ENCODE measurements around the gene PRKN.

Gene PRKN

GRCh38 chr6:161598896-161599295 lies 1128.7 kb downstream of the PRKN start:
- Histone ChIP-seq H3K9me3 (ENCODE audit: control insufficient read depth, low read length) (no peaks in the 10 kb centered on the region), H3K4me1 (ENCODE audit: control insufficient read depth, insufficient read depth, low read length, poor library complexity, severe bottlenecking) (no peaks in the 10 kb centered on the region), H3K36me3 (ENCODE audit: control insufficient read depth, insufficient read depth, low read length) (no peaks in the 10 kb centered on the region), H3K27ac (ENCODE audit: insufficient read depth, low read length, poor library complexity, severe bottlenecking) (no peak overlapping the region), H3K27me3 (replicated peaks; ENCODE audit: control insufficient read depth, insufficient read depth, low read length, poor library complexity, severe bottlenecking) (no peaks in the 10 kb centered on the region), H3K4me3 (ENCODE audit: insufficient read depth, low read depth, low read length, poor library complexity, severe bottlenecking) (no peak overlapping the region)
- no peak for DNase-seq

- Histone ChIP-seq H3K27ac (ENCODE audit: insufficient read depth, low read length, poor library complexity, severe bottlenecking) (no peak overlapping the region), H3K27me3 (replicated peaks; ENCODE audit: control insufficient read depth, insufficient read depth, low read length, poor library complexity, severe bottlenecking) (no peaks in the 10 kb centered on the region)
Observed at GRCh38 chr6:161596807-161597520, 1130.6 kb downstream of the PRKN start.

GRCh38 chr6:161594412-161594811 lies 1133.2 kb downstream of the PRKN start:
- Histone ChIP-seq H3K9me3 (ENCODE audit: control insufficient read depth, low read length) (no peaks in the 10 kb centered on the region), H3K4me1 (ENCODE audit: control insufficient read depth, insufficient read depth, low read length, poor library complexity, severe bottlenecking) (no peaks in the 10 kb centered on the region), H3K27me3 (replicated peaks; ENCODE audit: control insufficient read depth, insufficient read depth, low read length, poor library complexity, severe bottlenecking) (no peaks in the 10 kb centered on the region), H3K4me3 (ENCODE audit: insufficient read depth, low read depth, low read length, poor library complexity, severe bottlenecking) (no peak overlapping the region), H3K36me3 (ENCODE audit: control insufficient read depth, insufficient read depth, low read length) (no peaks in the 10 kb centered on the region), H3K27ac (ENCODE audit: insufficient read depth, low read length, poor library complexity, severe bottlenecking) (no peak overlapping the region)
- DNase-seq: no peak

More at GRCh38 chr6:161596807-161597520, 1130.6 kb downstream of the PRKN start:
- H3K4me3 ChIP-seq (ENCODE audit: insufficient read depth, low read depth, low read length, poor library complexity, severe bottlenecking): no peak overlapping the region
- H3K9me3 ChIP-seq (ENCODE audit: control insufficient read depth, low read length): no peaks in the 10 kb centered on the region
- H3K36me3 ChIP-seq (ENCODE audit: control insufficient read depth, insufficient read depth, low read length): no peaks in the 10 kb centered on the region
- no peaks in the 10 kb centered on the region for H3K4me1 ChIP-seq (ENCODE audit: control insufficient read depth, insufficient read depth, low read length, poor library complexity, severe bottlenecking)
- no peak for DNase-seq

- Histone ChIP-seq H3K4me1 (ENCODE audit: control insufficient read depth, insufficient read depth, low read length, poor library complexity, severe bottlenecking) (no peaks in the 10 kb centered on the region), H3K4me3 (ENCODE audit: insufficient read depth, low read depth, low read length, poor library complexity, severe bottlenecking) (no peak overlapping the region), H3K27me3 (replicated peaks; ENCODE audit: control insufficient read depth, insufficient read depth, low read length, poor library complexity, severe bottlenecking) (no peaks in the 10 kb centered on the region), H3K27ac (ENCODE audit: insufficient read depth, low read length, poor library complexity, severe bottlenecking) (no peak overlapping the region), H3K36me3 (ENCODE audit: control insufficient read depth, insufficient read depth, low read length) (no peaks in the 10 kb centered on the region), H3K9me3 (ENCODE audit: control insufficient read depth, low read length) (no peaks in the 10 kb centered on the region)
- DNase-seq: no peak
Observed at GRCh38 chr6:161590961-161591627, 1136.5 kb downstream of the PRKN start.

- no peak for DNase-seq
- Histone ChIP-seq H3K4me3 (ENCODE audit: insufficient read depth, low read depth, low read length, poor library complexity, severe bottlenecking) (no peak overlapping the region), H3K36me3 (ENCODE audit: control insufficient read depth, insufficient read depth, low read length) (no peaks in the 10 kb centered on the region), H3K9me3 (ENCODE audit: control insufficient read depth, low read length) (no peaks in the 10 kb centered on the region), H3K27ac (ENCODE audit: insufficient read depth, low read length, poor library complexity, severe bottlenecking) (no peak overlapping the region), H3K27me3 (replicated peaks; ENCODE audit: control insufficient read depth, insufficient read depth, low read length, poor library complexity, severe bottlenecking) (no peaks in the 10 kb centered on the region), H3K4me1 (ENCODE audit: control insufficient read depth, insufficient read depth, low read length, poor library complexity, severe bottlenecking) (no peaks in the 10 kb centered on the region)
Observed at GRCh38 chr6:161586887-161587286, 1140.7 kb downstream of the PRKN start.

- Histone ChIP-seq H3K9me3 (ENCODE audit: control insufficient read depth, low read length) (no peaks in the 10 kb centered on the region), H3K27me3 (replicated peaks; ENCODE audit: control insufficient read depth, insufficient read depth, low read length, poor library complexity, severe bottlenecking) (no peaks in the 10 kb centered on the region), H3K36me3 (ENCODE audit: control insufficient read depth, insufficient read depth, low read length) (no peaks in the 10 kb centered on the region), H3K27ac (ENCODE audit: insufficient read depth, low read length, poor library complexity, severe bottlenecking) (no peak overlapping the region), H3K4me3 (ENCODE audit: insufficient read depth, low read depth, low read length, poor library complexity, severe bottlenecking) (no peak overlapping the region), H3K4me1 (ENCODE audit: control insufficient read depth, insufficient read depth, low read length, poor library complexity, severe bottlenecking) (no peaks in the 10 kb centered on the region)
- no peak for DNase-seq
Observed at GRCh38 chr6:161584621-161585340, 1142.8 kb downstream of the PRKN start.

GRCh38 chr6:161584051-161584450 lies 1143.5 kb downstream of the PRKN start:
- H3K4me1 ChIP-seq (ENCODE audit: control insufficient read depth, insufficient read depth, low read length, poor library complexity, severe bottlenecking): no peaks in the 10 kb centered on the region
- no peak overlapping the region for H3K27ac ChIP-seq (ENCODE audit: insufficient read depth, low read length, poor library complexity, severe bottlenecking)
- no peak for DNase-seq
- no peak overlapping the region for H3K4me3 ChIP-seq (ENCODE audit: insufficient read depth, low read depth, low read length, poor library complexity, severe bottlenecking)
- no peaks in the 10 kb centered on the region for H3K36me3 ChIP-seq (ENCODE audit: control insufficient read depth, insufficient read depth, low read length)
- H3K9me3 ChIP-seq (ENCODE audit: control insufficient read depth, low read length): no peaks in the 10 kb centered on the region
- H3K27me3 ChIP-seq (replicated peaks; ENCODE audit: control insufficient read depth, insufficient read depth, low read length, poor library complexity, severe bottlenecking): no peaks in the 10 kb centered on the region

- Histone ChIP-seq H3K4me1 (ENCODE audit: control insufficient read depth, insufficient read depth, low read length, poor library complexity, severe bottlenecking) (no peaks in the 10 kb centered on the region), H3K27ac (ENCODE audit: insufficient read depth, low read length, poor library complexity, severe bottlenecking) (no peak overlapping the region)
Observed at GRCh38 chr6:161583584-161583983, 1144.0 kb downstream of the PRKN start.

GRCh38 chr6:161578478-161578877 lies 1149.1 kb downstream of the PRKN start:
- no peak overlapping the region for H3K27ac ChIP-seq (ENCODE audit: insufficient read depth, low read length, poor library complexity, severe bottlenecking)

More at GRCh38 chr6:161583584-161583983, 1144.0 kb downstream of the PRKN start:
- Histone ChIP-seq H3K36me3 (ENCODE audit: control insufficient read depth, insufficient read depth, low read length) (no peaks in the 10 kb centered on the region), H3K27me3 (replicated peaks; ENCODE audit: control insufficient read depth, insufficient read depth, low read length, poor library complexity, severe bottlenecking) (no peaks in the 10 kb centered on the region), H3K4me3 (ENCODE audit: insufficient read depth, low read depth, low read length, poor library complexity, severe bottlenecking) (no peak overlapping the region), H3K9me3 (ENCODE audit: control insufficient read depth, low read length) (no peaks in the 10 kb centered on the region)
- no peak for DNase-seq

More at GRCh38 chr6:161578478-161578877, 1149.1 kb downstream of the PRKN start:
- DNase-seq: no peak
- no peaks in the 10 kb centered on the region for H3K9me3 ChIP-seq (ENCODE audit: control insufficient read depth, low read length)
- no peaks in the 10 kb centered on the region for H3K4me1 ChIP-seq (ENCODE audit: control insufficient read depth, insufficient read depth, low read length, poor library complexity, severe bottlenecking)
- H3K36me3 ChIP-seq (ENCODE audit: control insufficient read depth, insufficient read depth, low read length): no peaks in the 10 kb centered on the region
- H3K27me3 ChIP-seq (replicated peaks; ENCODE audit: control insufficient read depth, insufficient read depth, low read length, poor library complexity, severe bottlenecking): no peaks in the 10 kb centered on the region
- H3K4me3 ChIP-seq (ENCODE audit: insufficient read depth, low read depth, low read length, poor library complexity, severe bottlenecking): no peak overlapping the region

Measured in effector memory CD4-positive, alpha-beta T cell (primary cell).